ENCODE data around the gene GRIN2A.

Gene GRIN2A

DNA sequence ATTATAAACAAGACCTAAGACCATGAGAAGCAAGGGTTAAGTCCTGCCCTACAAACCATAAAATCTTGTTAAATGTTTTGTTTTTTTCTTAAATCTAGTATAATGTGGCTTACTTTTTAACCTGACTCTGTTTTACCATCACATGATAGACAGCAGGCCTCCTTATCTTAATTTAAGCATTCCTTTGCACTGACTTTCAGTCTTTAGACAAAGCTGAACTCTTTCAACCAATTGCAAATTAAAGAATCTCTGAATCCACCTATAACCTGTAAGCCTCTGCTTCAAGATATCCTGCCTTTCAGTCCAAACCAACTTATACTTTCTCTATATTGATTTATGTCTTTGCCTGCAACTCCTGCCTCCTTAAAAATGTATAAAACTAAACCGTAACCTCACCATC lies 478.5 kb downstream of the GRIN2A start:
- TF ChIP-seq POLR2A (IDR thresholded peaks at IDR 0.05; ENCODE audit: low read length) (no peak), GATA1 (IDR thresholded peaks at IDR 0.05; ENCODE audit: low read depth, low read length) (no peak)

More for the DNA sequence above, 478.5 kb downstream of the GRIN2A start:
- DNase-seq, result no peak

Data from erythroblast (primary cell).